HG03097 (cell line): Measurements from ENCODE around the gene KRT6B.
"Not testable (repeated sequence)": the region's sequence is repeated elsewhere in the genome, so short reads cannot be mapped to it uniquely, and the experiment has no call there.

ENCODE experiments used
- ATAC-seq: cut with Tn5 transposase; IDR thresholded peaks from one replicate; pipeline ENCODE4 v1.9.1; 2021; ENCODE audit not compliant: unreplicated experiment, low FRiP score

The KRT6B gene

DNA sequence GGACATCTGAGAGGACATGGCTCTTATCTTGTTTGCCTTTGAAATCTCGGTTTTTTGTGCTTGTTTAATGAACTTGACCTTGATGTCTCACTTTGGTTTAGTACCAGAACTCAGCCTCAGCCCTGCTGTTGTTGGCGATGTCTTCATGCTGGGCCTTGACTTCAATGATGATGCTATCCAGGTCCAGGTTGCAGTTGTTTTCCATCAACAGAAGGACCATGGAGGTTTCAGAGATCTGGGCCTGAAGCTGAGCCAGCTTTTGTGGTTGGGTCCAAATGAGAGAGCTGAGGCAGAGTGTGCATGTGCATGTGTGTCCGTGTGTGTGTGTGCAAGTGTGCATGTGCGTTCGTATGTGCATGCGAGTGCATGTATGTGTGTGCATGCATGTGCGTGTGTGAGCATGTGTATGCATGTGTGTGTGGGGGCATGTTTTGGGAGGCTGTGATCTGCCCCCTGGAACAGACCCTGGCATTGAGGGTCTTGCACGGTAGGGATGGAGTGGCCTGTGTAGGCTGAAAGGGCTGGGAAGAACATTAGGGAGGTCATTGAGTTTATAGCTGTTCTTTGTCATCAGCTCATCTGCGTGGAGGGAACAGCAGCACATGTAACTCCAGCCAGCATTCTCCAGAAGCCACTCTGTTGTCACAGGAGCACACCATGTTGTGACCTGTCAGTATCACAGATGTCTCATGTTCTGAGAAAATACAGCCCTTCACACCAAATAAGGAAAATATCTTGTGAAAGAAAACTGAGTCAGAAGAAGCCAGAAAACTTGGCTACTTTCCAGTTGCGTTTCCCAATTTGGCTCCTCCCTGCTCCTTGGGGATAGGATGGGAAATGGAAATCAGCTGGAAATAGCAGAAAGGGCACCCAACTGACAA lies 35.8 kb downstream of the KRT6B start:
- no peak for ATAC-seq

DNA sequence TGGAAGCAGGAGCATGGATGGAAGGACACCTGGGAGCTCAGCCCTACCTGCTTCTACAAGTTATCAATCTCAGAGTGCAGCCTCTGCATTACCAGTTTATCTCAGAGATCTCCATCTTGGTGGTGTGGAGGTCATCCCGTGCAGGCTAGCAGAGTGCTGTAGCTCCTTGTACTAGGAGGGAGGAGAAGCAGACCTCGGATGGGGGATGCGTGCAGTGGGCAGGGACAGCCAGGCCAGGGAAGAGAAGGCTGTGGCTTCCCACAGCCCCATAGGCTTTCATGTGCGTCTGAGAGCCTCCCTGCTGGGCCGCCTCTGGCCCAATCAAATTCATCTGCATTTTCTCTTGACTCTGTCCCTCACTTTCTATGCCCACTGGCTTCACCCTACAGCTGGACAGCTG lies 37.0 kb downstream of the KRT6B start:
- ATAC-seq, result no peak

DNA sequence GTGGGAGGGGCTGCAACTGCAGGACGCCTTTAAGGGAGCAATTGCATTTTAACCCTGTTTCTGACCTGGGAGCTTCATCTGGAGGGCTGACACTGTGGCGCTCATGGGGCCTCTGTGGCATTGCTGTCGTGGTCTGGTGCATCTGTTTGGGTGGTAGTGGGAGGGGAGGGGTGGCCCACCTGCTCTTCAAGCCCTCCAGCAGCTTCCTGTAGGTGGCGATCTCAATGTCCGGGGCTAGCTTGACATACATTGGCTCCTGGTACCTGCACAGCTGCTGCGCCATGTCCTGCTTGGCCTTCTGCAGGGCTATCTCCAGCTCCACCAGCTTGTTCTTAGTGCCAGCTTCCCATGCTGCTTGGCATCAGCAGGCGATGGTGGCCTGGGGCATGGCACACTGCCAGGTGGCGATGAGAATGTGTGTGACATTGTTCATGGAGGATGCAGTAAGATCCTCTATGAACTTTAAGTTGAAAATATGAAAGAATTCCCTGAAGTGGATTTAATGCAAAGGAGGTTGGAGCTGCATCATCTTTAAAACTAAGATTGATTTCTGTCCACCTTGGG lies 38.1 kb downstream of the KRT6B start:
- ATAC-seq, result no peak

DNA sequence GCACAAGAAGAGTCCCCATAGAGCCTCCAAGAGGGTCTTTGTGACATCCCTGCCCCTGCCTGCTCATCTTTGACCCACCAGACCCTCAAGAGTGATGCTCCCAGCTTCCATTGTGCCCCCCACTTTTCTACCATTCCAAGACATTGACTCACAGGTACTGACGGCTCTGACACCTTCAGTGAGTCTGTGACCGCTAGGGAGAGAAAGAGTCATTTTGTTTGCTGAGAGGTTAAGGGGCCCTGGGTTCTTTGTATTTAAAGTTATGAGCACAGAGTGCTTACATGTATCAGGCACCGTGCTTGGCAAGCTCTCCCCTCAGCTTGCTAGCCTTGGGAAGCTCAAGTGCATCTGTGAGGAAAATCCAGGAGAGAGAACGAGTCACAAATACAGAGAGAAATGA lies 38.7 kb downstream of the KRT6B start:
- no peak for ATAC-seq

GRCh38 chr12:52411815-52412214 lies 40.1 kb downstream of the KRT6B start:
- ATAC-seq, result no peak

GRCh38 chr12:52410589-52411248 lies 41.2 kb downstream of the KRT6B start:
- ATAC-seq, result not testable (repeated sequence)

GRCh38 chr12:52407918-52408317 lies 44.0 kb downstream of the KRT6B start:
- ATAC-seq, result no peak

DNA sequence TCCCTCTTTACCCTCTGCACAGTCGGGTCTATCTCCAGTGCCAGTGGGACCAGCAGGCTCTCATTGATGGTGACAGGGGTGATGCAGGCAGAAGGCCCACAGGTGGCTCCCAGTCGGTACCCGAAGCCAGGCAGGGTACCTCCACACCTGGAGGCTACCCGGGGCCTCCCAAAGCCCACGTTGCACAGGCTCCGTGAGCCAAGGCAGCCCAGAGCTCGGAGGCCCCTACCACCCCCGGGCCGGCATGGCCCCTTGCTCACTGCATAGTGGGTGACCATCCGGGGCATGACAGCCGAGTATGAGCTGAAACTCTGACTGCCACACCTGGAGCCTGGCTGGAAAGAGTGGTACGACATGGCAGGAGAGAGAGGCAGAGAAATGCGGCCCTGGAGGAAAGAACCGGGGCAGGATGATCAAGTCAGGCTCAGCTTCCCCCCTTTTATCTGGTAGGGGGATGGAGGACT lies 46.0 kb downstream of the KRT6B start, which contains the start of gene KRT82:
KRT82 (minus strand) TSS at position 414 of the 464 bp plus-strand sequence; CDS start at position 356, 58 bp downstream.
- ATAC-seq, result no peak

GRCh38 chr12:52404951-52405350 lies 47.0 kb downstream of the KRT6B start:
- ATAC-seq, result no peak

DNA sequence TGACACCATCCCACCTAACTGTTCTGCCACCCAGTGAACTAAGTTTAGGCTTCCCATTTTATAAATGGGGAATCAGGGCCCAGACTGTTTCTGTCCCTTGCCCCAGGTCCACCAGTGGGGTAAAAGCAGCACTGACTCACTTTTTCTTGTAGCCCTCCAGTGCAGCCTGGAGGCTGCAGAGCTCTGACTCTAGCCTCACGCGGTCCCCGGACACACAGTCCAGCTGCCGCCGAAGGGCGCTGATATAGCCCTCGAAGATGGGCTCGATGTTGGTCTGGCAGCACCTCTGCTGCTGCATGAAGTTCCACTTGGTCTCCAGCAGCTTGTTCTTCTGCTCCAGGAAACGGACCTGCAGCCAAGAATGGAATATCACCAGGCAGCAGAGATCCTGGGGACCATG lies 48.4 kb downstream of the KRT6B start:
- ATAC-seq, result no peak

- ATAC-seq, result no peak
Measured at GRCh38 chr12:52402873-52403540, 48.9 kb downstream of the KRT6B start.

DNA sequence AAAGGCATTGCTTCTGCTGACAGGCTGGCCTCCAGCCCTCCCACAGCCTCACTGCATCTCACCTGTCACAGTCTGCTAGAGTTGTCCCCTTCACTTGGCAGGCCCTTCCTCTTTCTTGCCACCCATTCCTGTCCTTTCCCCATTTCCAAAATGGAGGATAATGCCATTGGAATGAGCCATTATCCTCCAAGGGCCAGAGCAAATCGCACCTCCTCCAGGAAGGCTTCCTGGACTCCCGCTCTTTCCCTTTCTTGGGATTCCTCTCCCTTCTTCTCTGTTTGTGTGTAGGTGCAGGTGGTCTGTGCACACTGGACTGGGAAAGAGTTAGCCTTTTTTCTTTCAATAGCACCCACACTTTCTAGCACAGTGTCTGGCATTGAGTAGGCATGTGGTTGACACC lies 49.6 kb downstream of the KRT6B start:
- no peak for ATAC-seq

DNA sequence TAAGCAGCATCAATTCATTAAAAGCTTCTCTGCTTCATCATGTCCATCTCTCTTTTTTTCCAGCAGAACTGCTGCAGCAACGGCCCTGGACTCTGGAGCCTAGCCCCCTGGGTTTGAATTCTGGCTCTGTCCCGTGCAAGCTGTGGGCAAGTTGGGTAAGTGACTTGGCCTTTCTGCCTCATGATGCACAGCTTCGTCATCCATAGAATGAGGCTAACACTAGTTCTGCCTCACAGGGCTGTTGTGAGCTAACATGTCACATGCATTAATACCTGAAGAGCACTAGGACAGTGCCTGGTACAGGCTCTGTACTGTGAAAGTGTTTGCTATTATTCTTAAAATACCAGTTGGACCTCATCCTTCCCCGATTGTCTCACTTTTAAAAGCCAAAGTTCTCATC lies 50.0 kb downstream of the KRT6B start:
- ATAC-seq, result no peak

DNA sequence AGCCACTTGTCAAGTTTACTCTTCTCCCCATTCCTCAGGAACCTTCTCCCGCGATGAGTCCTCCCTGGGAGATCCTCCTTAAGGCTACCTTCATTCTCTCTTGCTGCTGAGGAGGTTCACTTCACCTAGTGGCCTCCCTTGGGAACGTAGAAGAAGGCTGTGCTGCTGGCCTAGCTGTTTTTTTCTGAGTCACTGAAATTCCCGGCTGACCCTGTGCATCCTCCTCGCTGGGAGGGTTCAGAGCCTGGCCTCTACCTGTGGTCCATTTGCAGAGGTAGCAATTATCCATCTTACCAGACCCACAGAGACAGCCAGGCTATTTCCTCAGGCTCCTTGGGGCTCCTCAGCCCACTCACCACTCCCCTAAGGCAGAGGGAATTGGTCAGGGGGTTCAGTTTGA lies 50.4 kb downstream of the KRT6B start:
- ATAC-seq, result no peak

- ATAC-seq, result no peak
Measured at GRCh38 chr12:52400906-52401305, 51.0 kb downstream of the KRT6B start.

DNA sequence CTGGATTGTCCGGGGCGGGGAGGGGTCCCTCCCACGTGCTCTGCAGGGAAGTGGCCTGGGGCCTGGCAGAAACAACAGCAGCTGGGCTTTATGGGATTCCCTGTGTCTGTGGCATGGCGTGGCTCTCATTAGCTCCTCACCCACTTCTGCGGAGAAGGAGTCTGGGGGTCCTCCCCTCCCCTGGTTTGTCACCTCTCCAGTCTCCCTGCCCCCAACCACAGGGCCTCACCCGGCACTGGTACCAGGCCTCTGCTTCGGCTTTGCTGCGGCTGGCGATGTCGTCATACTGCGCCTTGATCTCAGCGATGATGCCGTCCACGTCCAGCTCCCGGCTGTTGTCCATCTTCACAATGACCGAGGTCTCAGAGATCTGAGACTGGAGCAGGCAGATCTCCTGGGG lies 52.2 kb downstream of the KRT6B start:
- no peak for ATAC-seq

DNA sequence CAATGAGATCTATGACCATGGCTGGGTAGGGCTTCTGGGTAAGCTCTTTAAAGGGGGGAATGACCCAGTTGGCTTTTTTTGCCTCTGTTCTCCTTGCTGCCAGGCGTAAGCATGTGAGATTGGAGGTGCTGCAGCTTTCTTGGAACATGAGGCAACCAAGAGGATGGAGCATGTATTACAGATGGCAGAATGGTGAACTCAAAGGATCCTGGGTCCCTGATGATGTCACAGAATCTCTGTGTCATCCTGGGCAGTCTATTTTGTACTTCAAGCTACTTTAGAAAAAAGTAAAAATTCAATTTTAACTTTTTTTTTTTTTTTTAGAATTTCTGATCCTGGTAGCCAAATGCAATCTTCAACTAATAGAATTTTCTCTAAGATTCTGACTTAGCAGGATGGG lies 53.8 kb downstream of the KRT6B start:
- no peak for ATAC-seq

DNA sequence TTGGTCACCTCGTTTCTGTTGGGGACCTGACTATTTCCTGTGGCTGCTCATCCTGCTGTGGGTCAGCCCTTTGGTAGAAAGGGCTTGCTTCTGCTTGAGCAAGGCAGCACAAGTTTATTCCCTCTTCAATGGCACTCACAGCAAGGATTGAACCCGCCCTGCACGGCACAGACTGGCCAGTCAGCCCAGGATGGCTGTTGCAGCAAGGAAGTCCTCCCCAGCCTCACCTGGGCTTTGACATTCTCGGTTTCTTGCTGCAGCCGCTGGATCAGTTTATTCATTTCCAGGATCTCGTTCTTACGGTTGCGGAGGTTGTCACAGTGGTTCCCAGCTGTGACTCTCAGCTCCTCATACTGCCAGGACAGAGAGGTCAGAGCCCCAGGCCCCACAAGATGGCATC lies 55.3 kb downstream of the KRT6B start:
- no peak for ATAC-seq
